GM12874 (cell line): ENCODE data around the gene CDX1.

Experiments used
- CTCF ChIP-seq: IDR thresholded peaks from 2 replicates; pipeline ENCODE4 v1.5.1; 2011; ENCODE audit warnings: low read depth, mild to moderate bottlenecking, control low read depth, low read length, moderate library complexity; ENCODE audit not compliant: insufficient read depth

CDX1 gene

DNA sequence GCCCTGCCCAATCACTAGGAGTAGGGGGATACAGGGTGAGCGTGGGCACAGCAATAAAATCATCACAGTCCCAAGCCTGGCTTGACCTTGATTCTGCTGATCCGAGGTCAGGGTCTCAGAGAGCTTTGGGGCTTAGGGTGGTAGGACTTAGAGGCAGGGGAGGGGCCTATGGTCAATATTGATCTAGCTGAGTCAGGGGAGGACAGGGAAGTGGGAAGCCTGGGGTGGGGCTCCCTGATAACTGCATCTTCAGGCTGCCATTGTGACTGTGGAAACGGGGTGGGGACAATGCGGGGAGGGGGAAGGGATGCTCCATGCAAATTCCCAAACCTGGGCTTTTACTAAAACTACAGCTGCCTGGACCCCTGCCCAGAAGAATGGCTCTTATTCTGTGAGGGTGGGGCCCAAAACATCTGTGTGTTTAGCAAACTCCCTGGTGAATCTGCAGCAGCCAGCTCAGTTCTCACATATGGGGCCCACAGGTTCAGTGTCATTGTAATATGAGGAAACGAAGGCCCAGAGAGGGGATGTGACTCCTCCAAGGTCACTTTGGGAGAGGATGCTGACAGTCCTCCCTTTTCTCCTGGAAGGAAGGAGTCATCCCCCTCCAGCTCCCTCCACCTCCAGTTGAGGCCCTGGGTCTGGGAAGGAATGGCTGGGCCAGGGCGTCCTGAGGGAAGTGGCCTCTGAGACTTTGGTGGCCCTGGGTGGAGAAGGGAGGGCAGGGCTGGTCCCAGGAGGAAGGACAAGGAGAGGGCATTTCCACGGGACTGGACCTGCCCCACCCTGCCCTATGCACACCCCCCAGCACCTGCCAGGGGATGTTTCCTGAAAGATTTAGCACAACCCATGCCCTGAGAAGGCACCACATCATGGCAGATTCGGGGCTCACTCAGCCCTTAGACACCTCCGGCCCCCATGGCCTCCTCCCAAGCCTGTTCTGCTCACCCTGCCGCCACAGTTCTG, 49.7 kb downstream of the CDX1 start:
- TF ChIP-seq CTCF = no peak

GRCh38 chr5:150217038-150217437, 50.5 kb downstream of the CDX1 start:
- TF ChIP-seq CTCF = no peak

- peak; percentile 88 for TF ChIP-seq CTCF
These were observed 51.5 kb downstream of the CDX1 start for GRCh38 chr5:150217873-150218692.

GRCh38 chr5:150218693-150219035, 52.1 kb downstream of the CDX1 start:
- no peak for TF ChIP-seq CTCF

GRCh38 chr5:150219142-150219541, 52.6 kb downstream of the CDX1 start:
- TF ChIP-seq CTCF = no peak

- TF ChIP-seq CTCF = no peak
These were observed 53.3 kb downstream of the CDX1 start for GRCh38 chr5:150219861-150220260.

DNA sequence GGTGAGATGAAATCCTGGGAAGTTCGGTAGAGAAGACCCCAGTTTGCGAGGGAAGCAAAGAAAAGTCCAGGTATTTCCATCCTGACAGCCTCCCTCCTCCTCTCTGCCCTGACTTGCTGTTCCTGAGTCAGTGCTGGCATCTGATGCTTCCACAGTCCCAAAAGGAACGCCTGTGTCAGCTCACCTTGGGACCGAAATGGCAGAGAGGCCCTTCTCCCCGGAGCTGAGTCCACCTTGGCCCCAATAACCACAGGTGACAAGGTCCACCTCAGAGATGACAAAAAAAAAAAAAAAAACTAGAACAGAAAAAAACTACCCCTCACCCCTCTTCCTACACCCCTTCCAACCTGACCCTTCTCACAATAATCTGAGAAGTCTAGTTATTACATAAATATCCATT, 54.9 kb downstream of the CDX1 start:
- no peak for TF ChIP-seq CTCF
